H7 (cell line): ENCODE data around the gene MUC4. TPM values are rescaled to one million over a fixed set of nuclear protein-coding genes. Genes with fewer than 3 reads are reported as not detected.

Source experiments
- DNase-seq: peaks from one replicate; pipeline ENCODE4 v3.0.0; 2012
- H3K27me3 ChIP-seq: 2 replicates; pipeline ENCODE4 v1.6.0; 2011; ENCODE audit warnings: mild to moderate bottlenecking, low read length; ENCODE audit not compliant: control insufficient read depth, insufficient read depth
- H3K36me3 ChIP-seq: replicated peaks from 2 replicates; pipeline ENCODE4 v1.5.1; 2011; ENCODE audit warnings: low read length; ENCODE audit not compliant: control insufficient read depth, insufficient read depth
- H3K4me3 ChIP-seq: 2 replicates; pipeline ENCODE4 v1.5.1; 2011; ENCODE audit warnings: low read depth, mild to moderate bottlenecking, control low read depth, low read length, moderate library complexity; ENCODE audit not compliant: insufficient read depth
- total RNA-seq: library from RNA; depleted of rRNA; stranded (reverse); fragments of >200 nt; shearing (Covaris generic); gene quantifications from 2 replicates; pipeline ENCODE4 v1.2.3, GENCODE V29; 2014

Gene MUC4
- total RNA-seq, 1 experiment from 2014 or later: 3.5 TPM

GRCh38 chr3:195768414-195768813, 43.3 kb downstream of the MUC4 start:
- DNase-seq: peak; percentile 29
- Histone ChIP-seq H3K4me3 (no peak overlapping the region), H3K36me3 (no peaks in the 10 kb centered on the region; the same call in 1 of the 2 replicates), H3K27me3 (no peaks in the 10 kb centered on the region)

- DNase-seq: peak; percentile 34
- no peaks in the 10 kb centered on the region; the same call in 1 of the 2 replicates for H3K36me3 ChIP-seq
- no peaks in the 10 kb centered on the region for H3K27me3 ChIP-seq
- H3K4me3 ChIP-seq: no peak overlapping the region
Measured at GRCh38 chr3:195767792-195768191, 43.9 kb downstream of the MUC4 start.

- DNase-seq: peak; percentile 24
- H3K4me3 ChIP-seq: no peak overlapping the region
- H3K36me3 ChIP-seq: no peaks in the 10 kb centered on the region; the same call in 1 of the 2 replicates
- H3K27me3 ChIP-seq: no peaks in the 10 kb centered on the region
Measured at GRCh38 chr3:195766671-195767070, 45.1 kb downstream of the MUC4 start.

DNA sequence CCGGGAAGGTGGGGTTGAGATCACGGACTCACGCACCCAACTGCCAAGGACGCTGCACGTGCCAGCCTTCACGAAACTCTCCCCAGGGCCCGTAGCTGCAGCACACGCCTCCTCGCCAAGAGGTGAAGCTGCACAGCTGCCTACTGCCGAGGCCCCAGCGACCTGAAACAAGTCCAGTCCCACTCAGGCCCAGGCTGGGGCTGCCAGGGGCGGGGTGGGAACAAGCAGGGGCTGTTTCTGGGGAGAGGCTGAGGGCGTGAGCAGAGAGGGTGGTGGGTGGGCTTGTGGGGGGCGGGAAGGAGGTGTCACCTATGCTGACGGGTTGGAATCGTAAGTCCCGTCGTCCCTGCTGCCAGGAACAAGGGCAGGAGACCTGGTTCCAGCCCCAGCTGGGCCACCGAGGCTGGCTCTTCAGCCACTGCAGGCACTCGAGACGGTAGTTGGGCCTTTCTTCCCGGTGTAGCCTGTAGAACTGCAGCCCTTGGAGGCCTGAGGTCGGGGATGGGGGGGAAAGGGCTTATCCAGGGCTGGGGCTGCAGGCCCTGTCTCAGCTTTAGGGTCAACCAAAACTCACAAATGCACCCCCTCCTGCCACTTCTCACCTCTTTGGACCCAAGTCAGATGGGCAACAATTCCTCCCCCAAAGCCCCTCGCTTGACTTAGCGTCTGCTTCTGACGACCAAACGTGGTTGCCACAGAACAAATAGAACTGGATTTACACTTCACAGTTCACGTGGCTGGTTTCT, 46.6 kb downstream of the MUC4 start:
- Histone ChIP-seq H3K36me3 (no peaks in the 10 kb centered on the region; the same call in 1 of the 2 replicates), H3K4me3 (no peak overlapping the region), H3K27me3 (no peaks in the 10 kb centered on the region)
- peak; percentile 58 for DNase-seq

DNA sequence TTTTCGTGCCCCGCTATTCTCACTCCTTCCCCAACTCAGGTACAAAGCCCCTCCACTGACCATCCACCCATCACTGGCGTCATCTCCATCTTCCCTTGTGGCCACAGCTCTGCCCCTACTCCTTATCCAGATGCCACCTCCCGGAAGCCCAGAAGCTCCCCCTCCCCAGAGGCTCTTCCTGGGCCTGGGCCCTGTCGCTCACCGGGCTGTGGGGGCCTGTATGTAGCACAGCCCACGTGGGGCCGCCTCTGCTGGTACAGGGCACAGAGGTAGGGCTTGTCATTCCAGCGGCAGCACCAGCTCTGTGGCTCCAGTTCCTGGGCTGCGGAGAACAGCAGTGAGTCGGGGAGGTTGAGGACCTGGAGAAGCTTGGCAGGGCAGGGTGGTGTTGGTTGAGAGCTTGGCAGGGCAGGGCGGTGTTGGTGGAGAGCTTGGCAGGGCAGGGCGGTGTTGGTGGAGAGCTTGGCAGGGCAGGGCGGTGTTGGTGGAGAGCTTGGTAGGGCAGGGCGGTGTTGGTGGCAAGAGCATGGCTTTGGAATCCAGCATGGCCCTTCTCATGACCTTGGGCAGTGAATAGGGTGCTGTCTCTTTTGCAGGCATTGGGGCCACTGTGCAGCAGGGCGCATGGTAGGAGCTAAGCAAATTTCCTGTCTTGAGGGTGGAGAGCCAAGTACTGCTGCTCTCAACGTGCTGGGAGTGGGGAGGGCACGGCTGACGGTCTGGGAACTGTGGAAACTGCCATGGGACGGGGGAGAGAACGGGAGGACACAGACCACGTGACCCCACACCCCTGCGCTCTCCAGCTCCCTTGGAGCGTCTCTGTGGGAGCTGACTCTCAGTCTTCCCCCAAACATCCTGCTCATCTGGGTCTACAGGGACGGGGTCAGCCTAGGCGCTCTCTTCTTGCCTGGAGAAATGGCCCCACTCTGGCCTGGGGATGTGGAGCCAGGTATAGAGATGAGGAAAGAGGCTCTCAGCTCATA, 47.6 kb downstream of the MUC4 start:
- H3K36me3 ChIP-seq: no peaks in the 10 kb centered on the region; the same call in 1 of the 2 replicates
- DNase-seq: peak; percentile 43
- no peak overlapping the region for H3K4me3 ChIP-seq
- H3K27me3 ChIP-seq: no peaks in the 10 kb centered on the region

GRCh38 chr3:195763076-195763830, 48.5 kb downstream of the MUC4 start:
- no peak overlapping the region for H3K4me3 ChIP-seq
- H3K27me3 ChIP-seq: no peaks in the 10 kb centered on the region
- DNase-seq: peak; percentile 60
- H3K36me3 ChIP-seq: no peaks in the 10 kb centered on the region

- H3K4me3 ChIP-seq: no peak overlapping the region
- no peaks in the 10 kb centered on the region for H3K36me3 ChIP-seq
- H3K27me3 ChIP-seq: no peaks in the 10 kb centered on the region
- peak; percentile 73 for DNase-seq
Measured at GRCh38 chr3:195762611-195763010, 49.1 kb downstream of the MUC4 start.

DNA sequence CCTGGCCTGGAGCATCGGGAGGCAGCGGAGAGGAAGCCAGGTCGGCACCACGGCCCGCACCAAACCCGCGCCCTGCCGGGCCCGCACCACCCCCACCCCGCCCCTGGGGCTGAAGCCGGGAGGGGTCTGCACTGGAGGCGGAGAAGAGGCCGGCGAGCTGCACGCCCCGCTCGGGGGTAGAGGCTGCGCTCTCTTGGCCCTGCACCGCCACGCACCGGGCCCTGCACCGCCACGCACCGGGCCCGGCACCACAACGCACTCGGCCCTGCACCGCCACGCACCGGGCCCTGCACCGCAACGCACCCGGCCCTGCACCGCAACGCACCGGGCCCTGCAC, 49.5 kb downstream of the MUC4 start:
- H3K4me3 ChIP-seq: no peak overlapping the region
- H3K27me3 ChIP-seq: no peaks in the 10 kb centered on the region
- DNase-seq: peak; percentile 67
- H3K36me3 ChIP-seq: no peaks in the 10 kb centered on the region

- no peaks in the 10 kb centered on the region for H3K36me3 ChIP-seq
- DNase-seq: peak; percentile 72
- H3K27me3 ChIP-seq: no peaks in the 10 kb centered on the region
- no peak overlapping the region for H3K4me3 ChIP-seq
Measured at GRCh38 chr3:195761567-195762248, 50.0 kb downstream of the MUC4 start.

GRCh38 chr3:195761123-195761566, 50.6 kb downstream of the MUC4 start:
- Histone ChIP-seq H3K4me3 (no peak overlapping the region), H3K36me3 (no peaks in the 10 kb centered on the region), H3K27me3 (no peaks in the 10 kb centered on the region)
- DNase-seq: no peak

DNA sequence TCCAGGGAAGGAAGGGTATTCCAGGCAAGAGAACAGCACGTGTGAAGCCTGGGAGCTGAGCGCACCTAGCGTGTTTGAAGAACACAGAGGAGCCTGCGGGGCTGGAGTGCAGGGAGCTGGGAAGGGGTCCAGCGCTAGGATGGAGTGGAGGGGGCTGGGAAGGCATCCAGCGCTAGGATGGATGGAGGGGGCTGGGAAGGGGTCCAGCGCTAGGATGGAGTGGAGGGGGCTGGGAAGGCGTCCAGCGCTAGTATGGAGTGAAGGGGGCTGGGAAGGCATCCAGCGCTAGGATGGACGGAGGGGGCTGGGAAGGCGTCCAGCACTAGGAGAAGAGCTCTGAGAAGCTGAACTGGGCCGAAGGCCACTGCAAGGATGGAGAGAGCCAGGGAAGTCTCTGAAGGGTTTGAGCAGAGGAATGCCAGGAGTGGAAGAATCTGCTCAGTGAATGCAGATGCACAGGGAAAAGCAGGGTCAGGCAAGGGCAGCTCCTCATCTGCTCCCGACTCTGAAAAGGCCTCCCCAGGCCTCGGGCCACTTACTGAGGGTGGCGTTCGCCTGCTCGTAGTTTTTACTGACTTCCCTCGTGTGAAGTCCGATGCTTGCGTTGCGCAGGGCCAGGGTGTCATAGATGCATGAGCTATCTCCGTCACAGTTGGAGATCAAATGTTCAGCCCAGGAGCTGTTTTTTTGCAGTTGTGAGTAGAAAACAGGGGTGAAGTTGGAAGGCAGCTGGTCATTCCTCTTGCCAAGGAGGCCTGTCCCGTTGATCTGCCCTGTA, 51.2 kb downstream of the MUC4 start:
- Histone ChIP-seq H3K27me3 (no peaks in the 10 kb centered on the region), H3K36me3 (no peaks in the 10 kb centered on the region), H3K4me3 (no peak overlapping the region)
- DNase-seq: peak; percentile 43

GRCh38 chr3:195758721-195759353, 52.9 kb downstream of the MUC4 start:
- H3K4me3 ChIP-seq: no peak overlapping the region
- no peak for DNase-seq
- H3K36me3 ChIP-seq: no peaks in the 10 kb centered on the region
- H3K27me3 ChIP-seq: no peaks in the 10 kb centered on the region

DNA sequence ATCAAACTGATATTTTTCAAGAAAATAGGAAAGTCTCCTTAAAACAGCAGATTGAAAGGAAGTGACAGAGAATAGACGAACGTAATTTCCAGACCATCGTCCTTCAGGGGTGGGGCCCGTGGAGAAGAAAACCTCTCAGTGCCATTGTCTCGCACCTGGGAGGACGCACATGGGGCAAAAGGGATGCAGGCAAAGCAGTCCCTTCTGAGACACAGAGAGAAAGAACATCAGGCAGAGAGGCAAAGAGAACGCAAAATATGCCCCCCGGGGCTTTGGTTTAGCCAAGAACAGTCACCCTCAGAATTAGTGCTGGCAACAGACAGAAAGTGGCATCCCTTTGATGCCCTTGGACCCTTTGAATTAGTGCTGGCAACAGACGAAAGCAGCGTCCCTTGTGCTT, 53.9 kb downstream of the MUC4 start:
- no peaks in the 10 kb centered on the region for H3K36me3 ChIP-seq
- peak; percentile 28 for DNase-seq
- H3K4me3 ChIP-seq: no peak overlapping the region
- H3K27me3 ChIP-seq: no peaks in the 10 kb centered on the region
